ENCODE results near the gene AKIP1.

GRCh38 chr11:8934742-8935488, 23.9 kb downstream of the AKIP1 start:
- TF ChIP-seq CTCF (IDR thresholded peaks at IDR 0.05; ENCODE audit: low read depth, low read length) (no peak), POLR2A (IDR thresholded peaks at IDR 0.05; ENCODE audit: extremely low read depth, insufficient read length) (no peak)

Measured in NB4 (cell line).